ENCODE results near the gene LURAP1L.

- TF ChIP-seq GATA2 (IDR thresholded peaks at IDR 0.05; ENCODE audit: low read depth, low read length) (no peak), GATA3 (IDR thresholded peaks at IDR 0.05; ENCODE audit: low read depth, low read length) (no peak)
Measured at GRCh38 chr9:12838546-12838945, 63.7 kb downstream of the LURAP1L start.

Measured in SH-SY5Y (cell line).